ENCODE measurements around the gene RYR3.

DNA sequence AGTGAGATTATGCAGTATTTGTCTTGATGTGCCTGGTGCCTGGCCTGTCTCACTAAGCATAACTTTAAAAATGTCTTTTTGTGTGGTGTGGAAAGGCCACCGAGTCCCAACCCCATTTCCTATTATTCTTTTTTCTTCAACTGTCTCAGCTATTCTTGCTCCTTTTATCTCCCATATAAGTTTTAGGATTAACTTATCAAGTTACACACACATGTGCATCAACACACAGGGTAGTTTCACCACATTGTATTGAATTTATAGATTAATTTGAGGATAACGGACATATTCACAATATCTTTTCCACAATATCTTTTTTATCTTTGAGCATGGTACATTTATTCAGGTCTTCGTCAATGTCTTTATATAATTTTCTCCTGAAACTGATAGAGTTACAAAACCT is 127.6 kb downstream of the RYR3 start:
- TF ChIP-seq, protein P1, sequence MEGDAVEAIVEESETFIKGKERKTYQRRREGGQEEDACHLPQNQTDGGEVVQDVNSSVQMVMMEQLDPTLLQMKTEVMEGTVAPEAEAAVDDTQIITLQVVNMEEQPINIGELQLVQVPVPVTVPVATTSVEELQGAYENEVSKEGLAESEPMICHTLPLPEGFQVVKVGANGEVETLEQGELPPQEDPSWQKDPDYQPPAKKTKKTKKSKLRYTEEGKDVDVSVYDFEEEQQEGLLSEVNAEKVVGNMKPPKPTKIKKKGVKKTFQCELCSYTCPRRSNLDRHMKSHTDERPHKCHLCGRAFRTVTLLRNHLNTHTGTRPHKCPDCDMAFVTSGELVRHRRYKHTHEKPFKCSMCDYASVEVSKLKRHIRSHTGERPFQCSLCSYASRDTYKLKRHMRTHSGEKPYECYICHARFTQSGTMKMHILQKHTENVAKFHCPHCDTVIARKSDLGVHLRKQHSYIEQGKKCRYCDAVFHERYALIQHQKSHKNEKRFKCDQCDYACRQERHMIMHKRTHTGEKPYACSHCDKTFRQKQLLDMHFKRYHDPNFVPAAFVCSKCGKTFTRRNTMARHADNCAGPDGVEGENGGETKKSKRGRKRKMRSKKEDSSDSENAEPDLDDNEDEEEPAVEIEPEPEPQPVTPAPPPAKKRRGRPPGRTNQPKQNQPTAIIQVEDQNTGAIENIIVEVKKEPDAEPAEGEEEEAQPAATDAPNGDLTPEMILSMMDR (IDR thresholded peaks at IDR 0.05; ENCODE audit: low read depth, low read length): no peak
- no peak for TF ChIP-seq EZH2phosphoT487 (IDR thresholded peaks at IDR 0.05; ENCODE audit: low read depth)

All from OCI-LY3 (cell line).